Measurements from ENCODE around the gene UCN. TPM values are rescaled to one million over a fixed set of nuclear protein-coding genes. Genes with fewer than 3 reads are reported as not detected.
A peak's percentile ranks its signal among the peaks of the same experiment; 100 is the strongest.
"Not testable (repeated sequence)": the region's sequence is repeated elsewhere in the genome, so short reads cannot be mapped to it uniquely, and the experiment has no call there.

The UCN gene
- total RNA-seq, 1 experiment from 2014 or later, result 0.66 TPM

DNA sequence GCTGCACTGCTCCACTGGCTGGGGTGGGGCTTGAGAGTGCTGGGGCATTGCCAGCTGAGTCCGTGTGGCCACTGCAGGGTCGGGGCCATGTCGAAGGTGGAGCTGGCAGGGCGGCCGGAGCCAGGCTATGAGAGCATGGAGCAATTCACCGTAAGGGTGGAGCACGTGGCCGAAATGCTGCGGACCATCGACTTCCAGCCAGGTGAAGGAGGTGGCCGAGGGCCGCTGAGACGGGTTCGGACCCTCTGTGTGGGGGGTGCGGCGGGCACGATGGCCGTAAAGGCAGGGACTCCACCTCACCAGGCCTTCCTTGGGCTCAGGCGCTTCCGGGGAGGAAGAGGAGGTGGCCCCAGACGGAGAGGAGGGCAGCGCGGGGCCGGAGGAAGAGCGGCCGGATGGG lies 2.1 kb downstream of the UCN start:
- H3K4me3 ChIP-seq (ENCODE audit: insufficient read depth, low read depth, low read length), result peak overlapping the region; percentile 24; the same call in 1 of the 2 replicates
- DNase-seq, result peak; percentile 70
- no peaks in the 10 kb centered on the region for H3K36me3 ChIP-seq (replicated peaks; ENCODE audit: control insufficient read depth, insufficient read depth, low read length)
- peaks cover 41% of the 10 kb centered on the region for H3K27me3 ChIP-seq (ENCODE audit: control insufficient read depth, insufficient read depth, low read length)

DNA sequence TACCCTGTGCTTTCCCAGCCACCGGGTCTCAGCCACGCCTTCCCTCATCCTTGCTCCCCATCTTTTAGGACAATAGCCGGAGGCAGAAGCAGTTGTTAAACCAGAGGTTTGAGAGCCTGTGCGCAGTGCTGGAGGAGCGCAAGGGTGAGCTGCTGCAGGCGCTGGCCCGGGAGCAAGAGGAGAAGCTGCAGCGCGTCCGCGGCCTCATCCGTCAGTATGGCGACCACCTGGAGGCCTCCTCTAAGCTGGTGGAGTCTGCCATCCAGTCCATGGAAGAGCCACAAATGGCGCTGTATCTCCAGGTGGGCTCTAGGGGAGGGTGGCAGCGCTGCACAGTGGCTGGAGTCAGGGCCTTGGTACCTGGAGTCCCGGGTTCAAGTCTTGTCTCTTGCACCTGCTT lies 2.7 kb downstream of the UCN start:
- no peaks in the 10 kb centered on the region for H3K36me3 ChIP-seq (replicated peaks; ENCODE audit: control insufficient read depth, insufficient read depth, low read length)
- DNase-seq, result no peak
- peaks cover 41% of the 10 kb centered on the region for H3K27me3 ChIP-seq (ENCODE audit: control insufficient read depth, insufficient read depth, low read length)
- no peak overlapping the region for H3K4me3 ChIP-seq (ENCODE audit: insufficient read depth, low read depth, low read length)

DNA sequence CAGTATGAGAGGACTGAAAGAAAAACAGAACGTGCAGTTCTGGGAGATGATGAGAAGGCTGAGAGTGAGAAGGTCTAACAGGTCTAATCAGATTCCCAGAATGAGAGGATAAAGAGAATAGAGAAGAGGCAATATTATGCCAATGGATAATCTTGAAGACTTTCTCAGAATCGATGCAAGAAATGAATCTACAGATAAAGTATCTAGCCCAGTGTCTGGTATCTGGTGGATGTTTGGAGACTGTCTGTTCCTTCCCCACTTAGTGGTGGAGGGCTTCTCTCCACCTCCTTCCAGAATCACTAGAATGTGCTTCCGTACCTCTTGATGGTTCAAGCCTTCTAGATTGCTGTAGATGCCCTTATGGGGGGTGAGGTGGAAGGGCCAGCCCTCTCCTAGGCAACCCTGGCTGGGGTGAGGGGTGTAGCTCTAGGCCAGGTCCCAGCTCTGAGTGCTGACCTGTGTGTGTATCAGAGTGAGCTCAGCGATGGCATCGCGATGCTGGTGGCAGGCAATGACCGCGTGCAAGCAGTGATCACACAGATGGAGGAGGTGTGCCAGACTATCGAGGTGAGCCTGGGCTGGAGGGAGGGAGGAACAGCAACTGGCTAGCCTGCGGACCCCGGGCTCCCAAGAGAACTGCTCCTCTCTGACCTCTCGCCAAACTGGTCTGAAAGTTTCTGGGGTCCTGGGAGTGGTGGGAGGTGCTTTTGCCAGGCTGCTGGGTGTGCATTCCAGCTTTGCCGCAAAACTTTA lies 3.6 kb downstream of the UCN start:
- no peak for DNase-seq
- H3K27me3 ChIP-seq (ENCODE audit: control insufficient read depth, insufficient read depth, low read length), result peaks cover 41% of the 10 kb centered on the region
- no peaks in the 10 kb centered on the region for H3K36me3 ChIP-seq (replicated peaks; ENCODE audit: control insufficient read depth, insufficient read depth, low read length)
- no peak overlapping the region for H3K4me3 ChIP-seq (ENCODE audit: insufficient read depth, low read depth, low read length)

- H3K27me3 ChIP-seq (ENCODE audit: control insufficient read depth, insufficient read depth, low read length), result peaks cover 38% of the 10 kb centered on the region
- H3K4me3 ChIP-seq (ENCODE audit: insufficient read depth, low read depth, low read length), result no peak overlapping the region
- no peaks in the 10 kb centered on the region for H3K36me3 ChIP-seq (replicated peaks; ENCODE audit: control insufficient read depth, insufficient read depth, low read length)
- DNase-seq, result peak; percentile 82
Observed at GRCh38 chr2:27303093-27304025, 4.9 kb downstream of the UCN start.

DNA sequence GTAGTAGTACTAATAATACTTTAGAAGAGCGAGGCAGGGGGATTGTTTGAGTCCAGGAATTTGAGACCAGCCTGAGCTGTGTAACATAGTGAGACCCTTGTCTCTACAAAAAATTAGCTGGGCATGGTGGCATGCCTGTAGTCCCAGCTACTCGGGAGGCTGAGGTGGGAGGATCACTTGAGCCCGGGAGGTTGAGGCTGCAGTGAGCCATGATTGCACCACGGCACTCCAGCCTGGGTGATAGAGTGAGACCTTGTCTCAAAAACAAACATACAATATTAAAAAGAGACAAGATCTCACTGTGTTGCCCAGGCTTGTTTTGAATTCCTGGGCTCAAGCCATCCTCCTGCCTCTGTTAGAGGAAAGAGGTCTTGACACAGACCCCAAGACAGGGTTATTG lies 7.6 kb downstream of the UCN start:
- peaks cover 11% of the 10 kb centered on the region for H3K27me3 ChIP-seq (ENCODE audit: control insufficient read depth, insufficient read depth, low read length)
- H3K36me3 ChIP-seq (replicated peaks; ENCODE audit: control insufficient read depth, insufficient read depth, low read length); DNase-seq; H3K4me3 ChIP-seq (ENCODE audit: insufficient read depth, low read depth, low read length): not testable (repeated sequence)

DNA sequence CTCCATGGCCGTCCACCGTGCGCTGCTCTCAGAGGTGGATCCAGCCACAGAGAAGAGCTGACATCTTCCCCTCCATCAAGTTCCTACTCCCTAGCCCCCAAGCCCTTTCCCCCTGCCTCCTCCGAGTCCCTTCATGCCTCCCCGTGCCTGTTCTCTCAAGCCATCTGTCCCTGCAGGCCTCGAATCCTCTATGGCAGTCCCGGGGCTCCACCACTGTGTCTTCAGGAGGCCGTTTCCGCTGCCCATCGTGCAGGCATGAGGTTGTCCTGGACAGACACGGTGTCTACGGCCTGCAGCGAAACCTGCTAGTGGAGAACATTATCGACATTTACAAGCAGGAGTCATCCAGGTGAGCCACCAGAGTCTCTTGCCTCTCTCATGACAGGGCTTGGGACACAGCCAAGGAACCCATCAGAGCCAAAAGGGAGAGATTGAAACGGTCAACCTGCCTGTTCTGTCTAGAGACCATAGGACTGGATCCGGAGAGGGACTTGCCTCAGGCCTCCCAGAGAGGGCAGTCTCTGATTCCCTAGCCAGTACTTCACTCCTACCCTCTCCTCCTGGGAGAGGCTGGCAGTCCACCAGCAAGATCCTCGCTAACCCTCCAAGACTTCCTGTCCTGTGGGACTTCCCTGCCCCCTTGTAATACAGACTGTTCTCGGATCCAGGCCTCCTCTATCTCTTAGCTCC lies 9.7 kb downstream of the UCN start:
- H3K36me3 ChIP-seq (replicated peaks; ENCODE audit: control insufficient read depth, insufficient read depth, low read length), result no peaks in the 10 kb centered on the region
- H3K27me3 ChIP-seq (ENCODE audit: control insufficient read depth, insufficient read depth, low read length), result no peaks in the 10 kb centered on the region
- H3K4me3 ChIP-seq (ENCODE audit: insufficient read depth, low read depth, low read length), result no peak overlapping the region
- no peak for DNase-seq

DNA sequence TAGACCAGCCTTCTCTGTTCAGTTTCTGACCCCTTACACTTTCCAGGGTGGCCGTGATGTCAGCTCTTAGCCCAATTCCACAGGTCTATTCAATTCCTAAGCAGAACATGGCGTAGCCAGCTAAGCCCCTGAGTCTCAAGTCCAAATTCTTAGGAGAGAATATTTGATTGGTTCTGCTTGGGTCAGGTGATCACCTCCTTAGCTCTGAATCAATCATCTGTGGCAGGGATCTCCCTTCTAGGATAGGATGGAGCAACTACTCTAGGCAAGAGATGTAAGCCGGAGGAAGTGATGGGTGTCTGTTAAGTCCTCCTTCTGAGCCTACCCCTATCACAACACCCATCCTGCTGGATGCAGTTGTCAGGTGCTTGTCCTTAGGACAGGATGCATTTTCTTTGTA lies 11.1 kb downstream of the UCN start:
- Histone ChIP-seq H3K36me3 (replicated peaks; ENCODE audit: control insufficient read depth, insufficient read depth, low read length) (no peaks in the 10 kb centered on the region), H3K27me3 (ENCODE audit: control insufficient read depth, insufficient read depth, low read length) (no peaks in the 10 kb centered on the region), H3K4me3 (ENCODE audit: insufficient read depth, low read depth, low read length) (no peak overlapping the region)
- DNase-seq, result no peak

- Histone ChIP-seq H3K27me3 (ENCODE audit: control insufficient read depth, insufficient read depth, low read length) (no peaks in the 10 kb centered on the region), H3K4me3 (ENCODE audit: insufficient read depth, low read depth, low read length) (no peak overlapping the region), H3K36me3 (replicated peaks; ENCODE audit: control insufficient read depth, insufficient read depth, low read length) (no peaks in the 10 kb centered on the region)
- no peak for DNase-seq
Observed at GRCh38 chr2:27296481-27296880, 11.8 kb downstream of the UCN start.

- no peaks in the 10 kb centered on the region for H3K27me3 ChIP-seq (ENCODE audit: control insufficient read depth, insufficient read depth, low read length)
- no peaks in the 10 kb centered on the region for H3K36me3 ChIP-seq (replicated peaks; ENCODE audit: control insufficient read depth, insufficient read depth, low read length)
- H3K4me3 ChIP-seq (ENCODE audit: insufficient read depth, low read depth, low read length), result no peak overlapping the region
- DNase-seq, result no peak
Observed at GRCh38 chr2:27294928-27295327, 13.3 kb downstream of the UCN start.

- Histone ChIP-seq H3K27me3 (ENCODE audit: control insufficient read depth, insufficient read depth, low read length) (no peaks in the 10 kb centered on the region), H3K36me3 (replicated peaks; ENCODE audit: control insufficient read depth, insufficient read depth, low read length) (no peaks in the 10 kb centered on the region), H3K4me3 (ENCODE audit: insufficient read depth, low read depth, low read length) (no peak overlapping the region)
- peak; percentile 68 for DNase-seq
Observed at GRCh38 chr2:27291865-27292264, 16.4 kb downstream of the UCN start.

GRCh38 chr2:27290549-27290948 lies 17.7 kb downstream of the UCN start:
- Histone ChIP-seq H3K36me3 (replicated peaks; ENCODE audit: control insufficient read depth, insufficient read depth, low read length) (no peaks in the 10 kb centered on the region), H3K27me3 (ENCODE audit: control insufficient read depth, insufficient read depth, low read length) (no peaks in the 10 kb centered on the region), H3K4me3 (ENCODE audit: insufficient read depth, low read depth, low read length) (no peak overlapping the region)
- no peak for DNase-seq

DNA sequence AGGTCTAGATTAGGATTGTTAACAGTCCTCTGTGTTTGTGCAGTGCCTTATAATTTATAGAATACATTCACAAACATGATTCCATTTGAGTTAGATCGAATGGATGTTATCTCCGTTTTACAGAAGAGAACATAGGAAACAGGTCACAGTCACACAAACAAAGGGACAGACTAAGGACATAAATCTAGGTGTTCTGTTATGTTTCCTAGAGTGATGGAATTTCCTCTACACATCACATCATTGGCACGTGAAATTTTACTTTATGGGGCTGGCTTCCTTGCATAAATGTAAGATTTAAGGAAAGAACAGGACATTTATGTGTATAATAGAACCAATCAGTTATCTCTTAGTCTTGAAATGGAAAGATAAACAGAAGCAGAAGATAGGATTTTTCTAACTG lies 19.6 kb downstream of the UCN start:
- no peaks in the 10 kb centered on the region for H3K36me3 ChIP-seq (replicated peaks; ENCODE audit: control insufficient read depth, insufficient read depth, low read length)
- H3K27me3 ChIP-seq (ENCODE audit: control insufficient read depth, insufficient read depth, low read length), result no peaks in the 10 kb centered on the region; the same call in 1 of the 2 replicates

DNA sequence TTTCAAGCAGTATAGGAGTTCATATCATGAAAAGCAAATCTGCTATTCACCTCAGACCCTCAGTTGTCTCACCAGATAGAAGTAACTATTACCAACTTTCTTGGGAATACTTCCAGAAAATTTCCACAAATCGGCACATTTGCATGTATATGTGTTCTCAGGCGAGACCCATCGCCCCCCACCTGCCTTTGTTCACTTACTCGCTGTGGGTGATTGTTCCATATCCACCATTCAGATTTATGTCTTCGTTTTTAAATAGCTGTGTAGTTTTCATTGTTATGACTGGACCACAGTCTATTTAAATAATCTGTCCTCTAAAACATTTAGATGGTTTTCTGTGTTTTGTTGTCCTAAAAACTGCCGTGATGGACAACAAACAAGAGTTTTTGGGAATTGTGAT lies 22.8 kb downstream of the UCN start:
- H3K36me3 ChIP-seq (replicated peaks; ENCODE audit: control insufficient read depth, insufficient read depth, low read length), result no peaks in the 10 kb centered on the region
- no peaks in the 10 kb centered on the region; the same call in 1 of the 2 replicates for H3K27me3 ChIP-seq (ENCODE audit: control insufficient read depth, insufficient read depth, low read length)
- no peak for DNase-seq

More for the DNA sequence above, 19.6 kb downstream of the UCN start:
- no peak for DNase-seq
- no peak overlapping the region for H3K4me3 ChIP-seq (ENCODE audit: insufficient read depth, low read depth, low read length)

GRCh38 chr2:27284996-27285395 lies 23.2 kb downstream of the UCN start:
- Histone ChIP-seq H3K27me3 (ENCODE audit: control insufficient read depth, insufficient read depth, low read length) (no peaks in the 10 kb centered on the region; the same call in 1 of the 2 replicates), H3K4me3 (ENCODE audit: insufficient read depth, low read depth, low read length) (no peak overlapping the region), H3K36me3 (replicated peaks; ENCODE audit: control insufficient read depth, insufficient read depth, low read length) (no peaks in the 10 kb centered on the region)
- no peak for DNase-seq

More for the DNA sequence above, 22.8 kb downstream of the UCN start:
- no peak overlapping the region for H3K4me3 ChIP-seq (ENCODE audit: insufficient read depth, low read depth, low read length)

All from H7 (cell line).